BLaER1 treated with 17β-estradiol and CSF1 and Interleukin-3, amounts not matched to agents 10 nM and 100 nM (cell line): Measurements from ENCODE around the gene SCIMP.
A peak's percentile ranks its signal among the peaks of the same experiment; 100 is the strongest.

Experiments
- H3K27ac ChIP-seq, 11 experiments: shearing (Covaris generic); formaldehyde crosslinking; 2 replicates each; pipeline ENCODE4 v1.8.1; 2022
- H3K27me3 ChIP-seq, 11 experiments: shearing (Covaris generic); formaldehyde crosslinking; 2 replicates each; pipeline ENCODE4 v1.8.1; 2022
- H3K36me3 ChIP-seq, 11 experiments: shearing (Covaris generic); formaldehyde crosslinking; 2 replicates each; pipeline ENCODE4 v1.8.1; 2022
- H3K4me1 ChIP-seq, 10 experiments: shearing (Covaris generic); formaldehyde crosslinking; 2 replicates each; pipeline ENCODE4 v1.8.1; 2022
- H3K4me2 ChIP-seq, 11 experiments: shearing (Covaris generic); formaldehyde crosslinking; 2 replicates each; pipeline ENCODE4 v1.8.1; 2022
- H3K4me3 ChIP-seq, 10 experiments: shearing (Covaris generic); formaldehyde crosslinking; 2 replicates each; pipeline ENCODE4 v1.8.1; 2022
- H3K9ac ChIP-seq, 11 experiments: shearing (Covaris generic); formaldehyde crosslinking; 2 replicates each; pipeline ENCODE4 v1.8.1; 2022
- H3K9me3 ChIP-seq, 11 experiments: shearing (Covaris generic); formaldehyde crosslinking; replicated peaks in 1 of 11; 2 replicates each; pipeline ENCODE4 v1.8.1; 2022
- H4K20me1 ChIP-seq, 11 experiments: shearing (Covaris generic); formaldehyde crosslinking; 2 replicates each; pipeline ENCODE4 v1.8.1; 2022
- Cebpa-rat ChIP-seq, 11 experiments: shearing (Covaris generic); IDR thresholded peaks; 2 replicates each; pipeline ENCODE4 v1.8.1; 2022

Gene SCIMP

DNA sequence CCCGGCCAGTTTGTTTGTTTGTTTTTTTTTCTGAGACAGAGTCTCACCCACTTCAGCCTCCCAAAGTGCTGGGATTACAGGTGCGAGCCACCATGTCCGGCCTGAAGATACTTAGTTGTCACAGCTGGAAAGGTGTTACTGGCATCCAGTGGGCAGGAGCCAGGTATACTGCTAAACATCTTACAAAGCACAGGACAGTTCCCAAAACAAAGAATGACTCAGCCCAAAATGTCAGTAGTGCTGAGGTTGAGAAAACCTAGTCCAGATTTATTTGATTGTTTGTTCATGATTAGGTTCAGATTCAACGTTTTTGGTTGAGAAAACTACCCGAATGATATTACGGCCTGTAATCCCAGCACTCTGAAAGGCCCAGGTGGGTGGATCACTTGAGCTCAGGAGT is 28.8 kb upstream of the SCIMP start:
- H3K4me2 ChIP-seq = no peak overlapping the region
- no peaks in the 10 kb centered on the region for H3K36me3 ChIP-seq
- H3K4me1 ChIP-seq = peaks cover 0 to 10% (median 0%) of the 10 kb centered on the region in 10 experiments; a peak in 5 of 20 replicates
- no peak overlapping the region for H3K27ac ChIP-seq
- H4K20me1 ChIP-seq = no peaks in the 10 kb centered on the region
- TF ChIP-seq Cebpa-rat (IDR thresholded peaks at IDR 0.05) = no peak
- no peaks in the 10 kb centered on the region for H3K27me3 ChIP-seq
- no peaks in the 10 kb centered on the region; a peak in 1 of 22 replicates for H3K9me3 ChIP-seq
- no peak overlapping the region for H3K4me3 ChIP-seq
- no peak overlapping the region for H3K9ac ChIP-seq

DNA sequence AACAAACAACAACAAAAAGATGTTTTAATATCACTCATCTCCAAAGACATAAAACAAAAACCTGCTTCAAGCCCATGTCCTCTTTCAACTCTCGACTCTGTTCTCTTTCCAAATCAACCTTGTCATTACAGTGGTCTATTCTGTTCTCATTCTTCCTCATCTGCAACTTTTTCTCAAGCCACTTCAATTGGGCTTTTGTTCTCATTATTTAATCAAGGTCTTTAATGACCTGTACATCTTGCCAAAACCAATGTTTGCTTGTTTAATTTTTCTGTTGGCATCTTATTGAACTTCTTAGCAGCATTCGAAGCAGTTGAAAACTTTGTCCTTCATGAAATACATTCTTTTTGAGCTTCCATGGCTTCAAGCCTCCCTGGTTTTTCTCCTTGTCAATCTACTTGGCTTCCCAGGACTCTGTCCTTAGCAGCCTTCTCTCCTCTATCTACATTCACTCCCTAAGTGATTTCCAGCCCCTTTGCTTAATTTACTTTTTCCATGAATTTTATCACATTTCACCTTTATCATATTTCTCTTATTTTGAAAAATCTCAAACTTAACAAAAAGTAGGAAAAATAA is 27.8 kb upstream of the SCIMP start:
- no peak for TF ChIP-seq Cebpa-rat (IDR thresholded peaks at IDR 0.05)
- no peak overlapping the region for H3K9ac ChIP-seq
- no peak overlapping the region for H3K27ac ChIP-seq
- no peaks in the 10 kb centered on the region; a peak in 1 of 22 replicates for H3K9me3 ChIP-seq
- H3K27me3 ChIP-seq = no peaks in the 10 kb centered on the region
- H4K20me1 ChIP-seq = no peaks in the 10 kb centered on the region
- H3K4me3 ChIP-seq = no peak overlapping the region
- H3K4me1 ChIP-seq = peaks cover 0 to 10% (median 0%) of the 10 kb centered on the region in 10 experiments; a peak in 6 of 20 replicates
- no peak overlapping the region for H3K4me2 ChIP-seq
- H3K36me3 ChIP-seq = no peaks in the 10 kb centered on the region

DNA sequence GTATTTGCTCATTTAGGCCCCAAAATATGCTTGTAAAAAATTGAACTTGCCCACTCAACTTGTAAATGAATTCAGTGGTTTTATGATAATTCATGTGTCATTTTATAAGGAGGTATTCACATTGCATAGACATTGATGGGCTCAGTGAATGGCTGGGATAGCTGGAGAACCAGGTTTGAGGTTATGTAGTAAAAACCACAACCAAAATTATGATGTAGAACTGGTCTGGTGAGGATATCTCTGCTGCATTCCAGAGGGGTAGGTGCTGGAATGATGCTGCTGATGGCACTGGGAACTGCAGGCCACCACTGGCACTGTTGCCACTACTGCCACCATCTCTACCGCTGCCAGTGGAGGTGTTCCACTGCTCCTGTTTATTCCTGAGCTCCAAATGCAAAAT is 25.9 kb upstream of the SCIMP start:
- Histone ChIP-seq H3K4me1 (peaks cover under 1 to 12% (median 4%) of the 10 kb centered on the region in 10 experiments; a peak in 19 of 20 replicates), H3K27me3 (no peaks in the 10 kb centered on the region), H3K4me2 (no peak overlapping the region), H4K20me1 (no peaks in the 10 kb centered on the region), H3K4me3 (no peak overlapping the region), H3K27ac (no peak overlapping the region), H3K9me3 (no peaks in the 10 kb centered on the region), H3K36me3 (no peaks in the 10 kb centered on the region), H3K9ac (no peak overlapping the region)
- TF ChIP-seq Cebpa-rat (IDR thresholded peaks at IDR 0.05) = no peak

DNA sequence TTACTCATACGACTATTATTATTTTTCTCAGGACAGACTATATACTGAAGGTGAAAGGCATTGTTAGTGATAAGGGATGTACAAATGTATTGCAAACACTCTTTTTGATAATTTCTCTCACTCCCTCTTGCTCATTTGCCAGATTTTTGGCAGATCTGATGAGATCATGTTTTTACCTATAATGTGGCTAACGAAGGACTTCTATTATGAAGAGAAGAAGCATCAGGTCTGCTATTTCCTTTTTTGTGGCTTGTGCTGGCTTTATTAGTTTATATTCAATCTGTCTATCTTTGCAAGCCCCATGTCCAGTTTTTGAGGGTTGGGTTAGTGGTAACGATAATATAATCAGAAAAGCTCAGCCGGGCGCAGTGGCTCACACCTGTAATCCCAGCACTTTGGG is 22.5 kb upstream of the SCIMP start:
- Histone ChIP-seq H3K4me2 (no peak overlapping the region), H3K9me3 (no peaks in the 10 kb centered on the region), H4K20me1 (no peaks in the 10 kb centered on the region), H3K36me3 (no peaks in the 10 kb centered on the region), H3K9ac (no peak overlapping the region), H3K4me1 (peaks cover 15 to 25% (median 18%) of the 10 kb centered on the region in 10 experiments), H3K27me3 (no peaks in the 10 kb centered on the region), H3K27ac (no peak overlapping the region), H3K4me3 (no peak overlapping the region)
- no peak for TF ChIP-seq Cebpa-rat (IDR thresholded peaks at IDR 0.05)

DNA sequence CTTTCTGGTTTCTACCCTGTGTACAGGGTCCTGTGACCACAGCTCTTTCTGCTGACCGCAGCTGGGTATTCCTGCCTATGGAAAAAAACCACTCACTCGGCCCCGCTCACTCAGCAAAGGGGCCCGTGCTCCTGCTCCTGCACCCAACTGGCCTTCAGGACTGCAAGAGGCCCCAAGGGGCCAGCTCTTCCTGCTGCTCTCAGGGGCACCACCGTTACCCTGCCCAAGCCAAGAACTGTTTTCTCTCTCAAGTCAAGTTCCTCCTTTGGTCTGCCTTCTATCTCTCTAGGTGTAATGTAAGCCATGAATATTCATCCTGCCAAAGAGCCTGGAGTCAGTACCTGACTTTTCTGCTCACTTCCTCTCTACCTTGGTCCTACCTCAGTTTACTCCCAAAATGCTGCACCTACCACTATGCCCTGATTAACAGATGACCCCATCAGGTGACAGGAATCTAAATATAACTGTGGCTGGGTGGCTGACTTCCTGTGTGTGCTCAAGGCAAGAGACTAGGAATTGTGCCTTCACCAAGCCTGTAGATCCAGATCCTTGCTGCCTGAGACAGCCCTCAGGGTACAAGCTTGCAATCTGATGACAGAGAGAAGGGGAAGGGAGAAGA is 20.4 kb upstream of the SCIMP start:
- H3K4me1 ChIP-seq = peaks cover 15 to 25% (median 18%) of the 10 kb centered on the region in 10 experiments
- no peak for TF ChIP-seq Cebpa-rat (IDR thresholded peaks at IDR 0.05)
- H3K27ac ChIP-seq = peak overlapping the region; percentile 5 to 53 (median 38); a peak in 14 of 22 replicates
- peak overlapping the region in 9 of 11 experiments; percentile 3 to 59 (median 44); a peak in 12 of 22 replicates for H3K9ac ChIP-seq
- no peaks in the 10 kb centered on the region for H3K27me3 ChIP-seq
- H4K20me1 ChIP-seq = no peaks in the 10 kb centered on the region
- H3K36me3 ChIP-seq = no peaks in the 10 kb centered on the region
- no peaks in the 10 kb centered on the region for H3K9me3 ChIP-seq
- peak overlapping the region; percentile 69 to 90 (median 83) for H3K4me2 ChIP-seq
- H3K4me3 ChIP-seq = peak overlapping the region in 3 of 10 experiments; percentile 4 to 26 (median 26); a peak in 2 of 20 replicates

DNA sequence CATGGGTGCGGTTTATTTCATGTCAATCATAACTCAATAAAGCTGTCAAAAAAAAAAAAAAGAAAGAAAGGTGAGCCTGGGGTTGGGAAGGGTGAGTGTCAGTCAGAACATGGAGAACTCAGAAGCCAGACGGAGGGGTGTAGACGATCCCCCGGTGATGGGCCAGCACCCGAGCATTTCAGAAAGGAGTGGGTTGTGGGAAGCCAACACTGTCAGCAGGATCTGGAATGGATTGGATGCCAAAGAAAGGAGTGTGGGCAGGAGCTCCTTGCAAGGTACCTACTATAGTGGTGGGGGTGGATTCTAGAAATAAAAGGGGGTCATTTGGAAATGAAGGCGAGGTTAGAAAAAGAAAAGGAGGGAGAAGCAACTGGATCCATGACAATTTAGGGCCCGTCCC is 19.8 kb upstream of the SCIMP start:
- no peak for TF ChIP-seq Cebpa-rat (IDR thresholded peaks at IDR 0.05)
- no peaks in the 10 kb centered on the region for H3K9me3 ChIP-seq
- H3K4me1 ChIP-seq = peaks cover 15 to 25% (median 18%) of the 10 kb centered on the region in 10 experiments
- H3K4me3 ChIP-seq = peak overlapping the region in 2 of 10 experiments; percentile 4 to 26; a peak in 1 of 20 replicates
- no peaks in the 10 kb centered on the region for H3K36me3 ChIP-seq
- no peaks in the 10 kb centered on the region for H4K20me1 ChIP-seq
- no peaks in the 10 kb centered on the region for H3K27me3 ChIP-seq
- peak overlapping the region in 9 of 11 experiments; percentile 3 to 59 (median 44); a peak in 11 of 22 replicates for H3K9ac ChIP-seq
- peak overlapping the region in 10 of 11 experiments; percentile 5 to 53 (median 38); a peak in 10 of 22 replicates for H3K27ac ChIP-seq
- peak overlapping the region; percentile 69 to 90 (median 83) for H3K4me2 ChIP-seq

DNA sequence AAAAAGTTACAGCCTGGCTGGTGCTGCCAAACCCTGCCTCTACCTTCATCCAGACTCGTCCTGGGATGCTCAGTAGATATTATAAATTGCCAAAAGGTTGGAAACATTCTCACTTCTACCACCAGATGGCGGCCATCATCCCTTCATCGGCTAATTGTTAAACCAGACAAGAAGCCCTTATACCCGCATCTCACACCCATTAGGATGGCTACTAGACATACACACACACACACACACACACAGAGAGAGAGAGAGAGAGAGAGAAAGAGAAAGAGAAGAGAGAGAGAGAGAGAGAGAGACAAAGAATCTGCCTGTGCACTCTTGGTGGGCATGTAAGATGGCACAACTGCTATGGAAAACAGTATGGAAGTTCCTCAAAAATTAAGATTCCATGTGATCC is 15.0 kb upstream of the SCIMP start:
- H3K9ac ChIP-seq = no peak overlapping the region
- H3K4me3 ChIP-seq = no peak overlapping the region
- H4K20me1 ChIP-seq = no peaks in the 10 kb centered on the region
- no peaks in the 10 kb centered on the region for H3K27me3 ChIP-seq
- peaks cover 4 to 11% (median 5%) of the 10 kb centered on the region in 10 experiments for H3K4me1 ChIP-seq
- H3K9me3 ChIP-seq = no peaks in the 10 kb centered on the region
- no peaks in the 10 kb centered on the region for H3K36me3 ChIP-seq
- H3K4me2 ChIP-seq = peak overlapping the region in 1 of 11 experiments; percentile 37; a peak in 1 of 22 replicates
- H3K27ac ChIP-seq = no peak overlapping the region
- TF ChIP-seq Cebpa-rat (IDR thresholded peaks at IDR 0.05) = no peak

DNA sequence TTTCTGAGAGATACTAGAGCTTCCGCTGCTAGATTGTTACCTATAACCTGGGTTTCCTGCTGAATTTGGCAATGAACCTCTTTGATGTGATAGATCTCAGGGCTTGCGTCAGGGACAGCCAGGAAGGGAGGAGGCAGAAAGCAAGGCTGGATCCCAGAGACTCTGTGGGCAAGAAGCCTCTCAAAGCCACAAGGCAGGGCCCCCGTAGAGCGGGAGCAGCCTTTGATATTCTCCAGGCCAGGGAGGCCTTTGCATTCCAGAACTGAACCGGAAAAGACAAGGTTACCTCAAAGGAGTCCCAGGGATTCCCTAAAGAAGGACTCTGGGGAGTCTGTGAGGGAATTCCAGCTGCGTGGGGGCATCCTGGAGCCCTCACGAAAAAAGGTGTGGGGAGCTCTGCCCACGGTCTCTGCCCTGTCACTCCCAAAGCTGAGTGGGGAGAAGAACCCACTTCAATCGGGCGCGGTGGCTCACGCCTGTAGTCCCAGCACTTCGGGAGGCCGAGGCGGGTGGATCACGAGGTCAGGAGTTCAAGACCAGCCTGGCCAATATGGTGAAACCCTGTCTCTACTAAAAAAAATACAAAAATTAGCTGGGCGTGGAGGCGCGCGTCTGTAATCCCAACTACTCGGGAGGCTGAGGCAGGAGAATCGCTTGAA is 14.3 kb upstream of the SCIMP start:
- Histone ChIP-seq H4K20me1 (no peaks in the 10 kb centered on the region), H3K4me1 (peaks cover 0 to 5% (median 0%) of the 10 kb centered on the region in 10 experiments; a peak in 5 of 20 replicates), H3K4me3 (no peak overlapping the region), H3K9ac (no peak overlapping the region), H3K27me3 (no peaks in the 10 kb centered on the region), H3K27ac (no peak overlapping the region), H3K9me3 (no peaks in the 10 kb centered on the region), H3K4me2 (no peak overlapping the region), H3K36me3 (no peaks in the 10 kb centered on the region)
- no peak for TF ChIP-seq Cebpa-rat (IDR thresholded peaks at IDR 0.05)

DNA sequence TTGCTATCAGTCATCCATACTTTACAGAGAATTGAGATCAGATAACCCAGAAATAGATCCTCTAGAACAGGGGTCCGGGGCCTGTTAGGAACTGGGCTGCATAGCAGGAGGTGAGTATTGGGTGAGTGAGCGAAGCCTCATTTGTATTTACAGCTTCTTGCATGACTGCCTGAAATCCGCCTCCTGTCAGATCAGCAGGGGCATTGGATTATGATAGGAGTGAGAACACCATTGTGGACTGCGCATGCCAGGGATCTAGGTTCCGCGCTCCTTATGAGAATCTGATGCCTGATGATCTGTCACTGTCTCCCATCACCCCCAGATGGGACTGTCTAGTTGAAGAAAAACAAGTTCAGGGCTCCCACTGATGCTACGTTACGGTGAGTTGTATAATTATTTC is 13.0 kb upstream of the SCIMP start:
- no peak overlapping the region for H3K4me2 ChIP-seq
- no peak overlapping the region for H3K4me3 ChIP-seq
- H3K27me3 ChIP-seq = no peaks in the 10 kb centered on the region
- H3K36me3 ChIP-seq = no peaks in the 10 kb centered on the region
- no peak overlapping the region for H3K27ac ChIP-seq
- no peaks in the 10 kb centered on the region for H4K20me1 ChIP-seq
- peaks cover 0 to 10% (median 8%) of the 10 kb centered on the region in 10 experiments; a peak in 19 of 20 replicates for H3K4me1 ChIP-seq
- H3K9me3 ChIP-seq = no peaks in the 10 kb centered on the region
- no peak overlapping the region for H3K9ac ChIP-seq
- TF ChIP-seq Cebpa-rat (IDR thresholded peaks at IDR 0.05) = no peak
